K562 (cell line): ENCODE measurements around the gene SV2A. TPM values are rescaled to one million over a fixed set of nuclear protein-coding genes. Genes with fewer than 3 reads are reported as not detected.
"Not testable (repeated sequence)": the region's sequence is repeated elsewhere in the genome, so short reads cannot be mapped to it uniquely, and the experiment has no call there.

Experiments used
- ARID4B ChIP-seq: sonication (generic); formaldehyde crosslinking; IDR thresholded peaks from 2 replicates; pipeline ENCODE4 v1.8.0; 2022; ENCODE audit warnings: mild to moderate bottlenecking, missing genetic modification reagents
- FOXA3 ChIP-seq, 2 experiments: fragments of 450-650 bp in 1 of 2; sonication (generic) in 1 of 2; formaldehyde crosslinking; IDR thresholded peaks in 1 of 2; conservative IDR thresholded peaks in 1 of 2; 2 replicates each; pipeline versions ENCODE4 v1.4.0 to v1.8.0; 2020 to 2022; ENCODE audit warnings: mild to moderate bottlenecking in 2 of 2, missing genetic modification reagents in 1 of 2
- ID3 ChIP-seq, 2 experiments: fragments of 250-450 bp in 1 of 2; fragments of 450-650 bp in 1 of 2; sonication (Bioruptor Pico) in 1 of 2; IDR thresholded peaks; 2 replicates each; pipeline versions ENCODE4 v1.6.1 to v1.8.0; 2016 to 2021; ENCODE audit warnings: mild to moderate bottlenecking in 2 of 2, moderate library complexity in 2 of 2, missing compliant biosample characterization in 1 of 2, missing genetic modification characterization in 1 of 2
- MLX ChIP-seq, 2 experiments: fragments of 450-650 bp in 1 of 2; sonication (generic) in 1 of 2; formaldehyde crosslinking; conservative IDR thresholded peaks; 2 replicates each; pipeline versions ENCODE4 v1.4.0 to v1.8.1; 2020 to 2022; ENCODE audit warnings: mild to moderate bottlenecking in 1 of 2, missing genetic modification reagents in 1 of 2
- NFXL1 ChIP-seq: fragments of 450-650 bp; formaldehyde crosslinking; IDR thresholded peaks from 2 replicates; pipeline ENCODE4 v1.4.0; 2021; ENCODE audit warnings: mild to moderate bottlenecking
- POLR2AphosphoS2 ChIP-seq: IDR thresholded peaks from 2 replicates; pipeline ENCODE4 v1.6.1; 2012; ENCODE audit warnings: low read length, improper control_type of control experiment
- RERE ChIP-seq: sonication (generic); formaldehyde crosslinking; IDR thresholded peaks from 2 replicates; pipeline ENCODE4 v1.8.0; 2023; ENCODE audit warnings: missing genetic modification reagents, mild to moderate bottlenecking, borderline replicate concordance
- TOE1 ChIP-seq, 2 experiments: fragments of 450-650 bp in 1 of 2; sonication (generic) in 1 of 2; formaldehyde crosslinking in 1 of 2; IDR thresholded peaks; 2 replicates each; pipeline versions ENCODE4 v1.7.1 to v1.8.0; 2016 to 2022; ENCODE audit warnings: borderline replicate concordance in 2 of 2, mild to moderate bottlenecking in 2 of 2, antibody characterized with exemption in 1 of 2, inconsistent platforms in 1 of 2, low read depth in 1 of 2, missing genetic modification reagents in 1 of 2, moderate library complexity in 1 of 2
- ZBTB26 ChIP-seq: fragments of 450-650 bp; formaldehyde crosslinking; IDR thresholded peaks from 2 replicates; pipeline ENCODE4 v1.4.0; 2022; ENCODE audit warnings: missing genetic modification characterization
- ZNF445 ChIP-seq: fragments of 250-450 bp; sonication (Bioruptor Pico); IDR thresholded peaks from 2 replicates; pipeline ENCODE4 v1.4.0; 2020; ENCODE audit warnings: low read depth, mild to moderate bottlenecking, moderate library complexity
- polyA plus RNA-seq, 8 experiments: library from polyadenylated mRNA; depleted of rRNA in 4 of 8; stranded (reverse) in 5 of 8; unstranded in 3 of 8; fragments of >200 nt; fragmentation: Nextera tagmentation in 2 of 8; fragmentation: Illumina TruSeq in 1 of 8; extraction: Ambion mirVana in 2 of 8; extraction: Trizol in 1 of 8; gene quantifications; 2 replicates each; pipeline versions ENCODE4 v1.2.1 to v1.2.3, GENCODE V29; 2011 to 2014; ENCODE audit warnings: inconsistent platforms in 1 of 8, missing spikeins in 1 of 8
- total RNA-seq, 7 experiments: library from RNA; depleted of rRNA in 6 of 7; stranded (reverse); fragments of >200 nt in 6 of 7; fragmentation: Illumina TruSeq in 2 of 7; extraction: Trizol in 2 of 7; gene quantifications; 2 replicates each; pipeline versions ENCODE4 v1.2.1 to v1.2.3, GENCODE V29; 2011 to 2021; ENCODE audit warnings: low replicate concordance in 1 of 7

The SV2A gene
- total and polyA plus RNA-seq, 9 of the 15 experiments (the other 6 are each of a cell fraction or from before 2014, with no cell fraction given), result 0.07 to 0.22 (median 0.11) TPM; not detected in 1

- TF ChIP-seq ZNF445 (CRISPR knock-in tag) (peak; percentile 17; the same call in 1 of the 2 replicates), FOXA3 (CRISPR knock-in tag; conservative IDR thresholded peaks at IDR 0.05 in 1 of 2, IDR thresholded peaks at IDR 0.05 in 1 of 2) (peak in 1 of 2 experiments; percentile 23; a peak in 1 of 4 replicates), ZBTB26 (CRISPR knock-in tag) (0 out of 2 replicates have a peak, but pooled peaks have one; percentile 7), MLX (CRISPR knock-in tag; conservative IDR thresholded peaks at IDR 0.05) (0 out of 4 replicates have a peak, but pooled peaks of 1 of the 2 experiments have one; percentile 2), ID3 (tag; IDR thresholded peaks at IDR 0.05) (peak; percentile 50; the same call in 1 of the 2 replicates), TOE1 (IDR thresholded peaks at IDR 0.05; ENCODE audit: borderline replicate concordance) (0 out of 2 replicates have a peak, but pooled peaks have one; percentile 8), TOE1 (CRISPR knock-in tag; IDR thresholded peaks at IDR 0.05; ENCODE audit: borderline replicate concordance, low read depth) (0 out of 2 replicates have a peak, but pooled peaks have one; percentile 4), RERE (CRISPR knock-in tag) (0 out of 2 replicates have a peak, but pooled peaks have one; percentile 87), POLR2AphosphoS2 (0 out of 2 replicates have a peak, but pooled peaks have one; percentile 7), ARID4B (CRISPR knock-in tag) (peak; percentile 49; the same call in 1 of the 2 replicates), NFXL1 (CRISPR knock-in tag) (peak; percentile 31; the same call in 1 of the 2 replicates)
- not testable (repeated sequence) for TF ChIP-seq ID3 (CRISPR knock-in tag; IDR thresholded peaks at IDR 0.05)
Observed at GRCh38 chr1:149887196-149887455, 30.5 kb downstream of the SV2A start (continued).
